GM19240 (cell line): ENCODE measurements around the gene USP24.
"Not testable (repeated sequence)": the region's sequence is repeated elsewhere in the genome, so short reads cannot be mapped to it uniquely, and the experiment has no call there.

Source experiments
- DNase-seq: peaks from one replicate; pipeline ENCODE4 v3.0.0; 2011; ENCODE audit warnings: low spot score; ENCODE audit not compliant: insufficient read length

The USP24 gene

DNA sequence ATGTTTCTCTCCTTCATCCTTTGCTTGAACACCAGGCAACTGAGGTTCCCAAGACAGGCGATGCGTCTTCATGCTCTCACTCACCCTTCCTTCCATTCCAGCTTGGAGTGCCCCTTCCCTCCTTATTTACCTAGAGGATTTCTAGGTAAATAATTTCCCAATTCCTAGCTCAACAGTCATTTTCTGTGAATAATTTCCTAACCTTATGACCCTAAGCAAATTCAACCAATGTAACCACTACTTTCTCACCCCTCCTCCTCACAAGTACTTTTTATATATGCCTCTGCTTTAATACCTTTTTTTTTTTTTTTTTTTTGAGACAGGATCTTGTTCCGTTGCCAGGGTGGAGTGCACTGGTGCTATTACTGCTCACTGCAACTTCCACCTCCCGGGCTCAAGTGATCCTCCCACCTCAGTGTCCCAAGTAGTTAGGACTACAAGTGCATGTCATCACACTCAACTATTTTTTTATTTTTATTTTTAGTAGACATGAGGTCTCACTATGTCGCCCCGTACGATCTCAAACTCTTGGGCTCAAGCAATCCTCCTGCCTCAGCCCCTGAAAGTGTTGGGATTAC lies 86.7 kb downstream of the USP24 start:
- no peak for DNase-seq

DNA sequence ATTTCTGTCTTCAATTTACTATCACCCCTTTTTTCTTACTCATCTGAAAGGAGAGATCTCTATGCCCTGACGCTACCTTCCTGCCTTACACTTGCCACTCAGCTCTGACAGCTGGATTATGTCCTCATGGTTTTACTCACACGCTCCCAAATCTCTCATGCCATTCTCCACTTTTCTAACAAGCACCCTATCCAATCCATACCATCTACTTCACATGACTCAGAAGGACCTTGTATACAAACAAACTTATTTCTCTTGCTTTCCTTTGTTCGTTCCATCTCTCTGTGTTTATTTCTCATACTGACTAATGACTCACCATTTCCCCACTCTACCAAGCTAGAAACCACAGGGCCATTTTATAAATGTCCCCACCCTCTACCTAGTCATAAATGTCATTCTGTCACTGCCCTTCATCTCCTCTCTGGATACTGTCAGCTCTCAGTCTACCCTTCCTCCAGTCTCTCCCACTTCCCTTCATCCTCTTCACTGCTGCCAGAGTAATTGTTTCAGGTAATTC lies 87.3 kb downstream of the USP24 start:
- no peak for DNase-seq

DNA sequence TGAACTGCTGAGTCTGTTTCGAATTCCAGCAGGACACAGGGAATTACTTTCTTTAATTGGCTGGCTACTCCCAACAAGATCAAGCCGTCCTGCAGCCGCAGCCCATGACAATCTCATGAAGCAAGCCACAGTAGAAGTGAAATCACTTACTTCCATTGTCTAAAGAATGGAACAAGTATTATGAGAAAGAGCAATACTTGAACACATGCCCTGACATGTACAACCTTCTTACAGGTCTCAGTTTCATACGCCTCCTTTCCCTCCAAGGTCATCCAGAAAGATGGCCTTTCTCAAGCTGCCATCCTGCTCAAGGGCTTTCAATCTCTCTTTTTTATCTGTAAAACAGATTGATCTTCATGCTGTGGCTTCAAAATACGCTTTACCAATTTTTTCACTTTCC lies 90.7 kb downstream of the USP24 start:
- no peak for DNase-seq

DNA sequence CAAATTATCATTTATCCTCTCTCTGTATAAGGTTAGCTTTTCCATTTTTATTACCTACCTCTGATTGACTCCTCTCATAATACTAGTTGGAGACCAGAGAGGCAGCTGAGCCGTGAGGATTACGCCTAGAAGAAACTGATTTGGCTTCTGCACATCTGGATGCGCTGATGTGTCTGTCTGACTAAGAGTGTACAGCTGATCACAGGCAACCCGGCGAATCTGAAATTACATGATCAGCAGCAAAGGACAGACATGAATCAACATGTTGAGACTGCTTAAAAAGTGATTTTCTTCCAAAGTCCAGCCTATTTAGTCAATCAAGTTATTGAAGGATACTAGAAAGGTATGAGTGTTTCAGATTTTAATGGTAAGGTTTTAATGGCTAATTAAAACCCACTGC lies 94.6 kb downstream of the USP24 start:
- no peak for DNase-seq

DNA sequence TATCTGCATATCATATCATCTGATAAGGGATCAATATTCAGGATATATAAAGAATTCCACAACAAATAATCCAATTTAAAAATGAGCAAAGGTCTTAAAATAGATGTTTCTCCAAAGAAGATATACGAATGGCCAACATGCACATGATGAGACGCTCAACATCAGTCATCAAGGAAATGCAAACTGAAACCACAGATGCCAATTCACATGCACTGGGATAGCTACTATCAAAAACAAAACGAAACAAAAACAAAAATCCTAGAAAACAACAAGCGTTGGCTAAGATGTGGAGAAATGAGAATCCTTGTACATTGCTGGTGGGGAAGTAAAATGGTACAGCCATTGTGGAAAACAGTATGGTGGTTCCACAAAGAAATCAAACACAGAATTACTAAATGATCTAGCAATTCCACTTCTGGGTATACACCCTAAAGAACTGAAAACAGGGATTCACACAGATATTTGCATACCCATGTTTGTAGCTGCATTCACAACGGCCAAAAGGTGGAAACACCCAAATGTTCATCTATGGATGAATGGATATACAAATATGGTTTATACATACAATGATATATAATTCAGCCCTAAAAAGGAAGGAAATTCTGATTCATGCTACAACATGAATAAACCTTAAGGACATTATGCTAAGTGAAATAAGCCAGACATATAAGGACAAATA lies 96.4 kb downstream of the USP24 start:
- DNase-seq, result no peak

DNA sequence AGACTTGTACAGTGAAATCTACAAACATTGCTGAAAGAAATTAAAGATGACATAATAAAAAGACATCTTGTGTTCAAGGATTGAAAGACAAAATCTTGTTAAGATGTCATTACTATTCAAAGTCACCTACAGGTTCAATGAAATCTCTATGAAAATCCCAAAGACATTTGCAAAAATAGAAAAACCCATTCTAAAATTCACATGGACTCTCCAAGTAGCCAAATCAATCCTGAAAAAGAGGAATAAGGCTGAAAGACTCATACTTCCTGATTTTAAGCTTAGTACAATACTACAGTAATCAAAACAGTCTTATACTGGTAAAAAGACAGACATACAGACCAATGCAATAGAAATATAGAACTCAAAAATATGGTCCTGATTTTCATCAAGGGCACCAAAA lies 97.2 kb downstream of the USP24 start:
- no peak for DNase-seq

DNA sequence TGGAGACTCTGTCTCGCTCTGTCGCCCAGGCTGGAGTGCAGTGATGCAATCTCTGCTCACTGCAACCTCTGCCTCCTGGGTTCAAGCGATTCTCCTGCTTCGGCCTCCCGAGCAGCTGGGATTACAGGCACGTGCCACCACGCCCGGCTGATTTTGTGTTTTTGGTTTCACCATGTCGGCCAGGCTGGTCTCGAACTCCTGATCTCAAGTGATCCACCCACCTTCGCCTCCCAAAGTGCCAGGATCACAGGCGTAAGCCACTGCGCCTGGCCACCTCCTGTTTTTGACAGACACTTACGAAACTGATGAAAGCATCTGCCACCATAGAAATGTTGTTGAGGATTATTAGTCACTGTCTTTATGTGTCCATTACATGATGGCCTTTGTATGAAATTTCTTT lies 106.2 kb downstream of the USP24 start:
- DNase-seq, result not testable (repeated sequence)

DNA sequence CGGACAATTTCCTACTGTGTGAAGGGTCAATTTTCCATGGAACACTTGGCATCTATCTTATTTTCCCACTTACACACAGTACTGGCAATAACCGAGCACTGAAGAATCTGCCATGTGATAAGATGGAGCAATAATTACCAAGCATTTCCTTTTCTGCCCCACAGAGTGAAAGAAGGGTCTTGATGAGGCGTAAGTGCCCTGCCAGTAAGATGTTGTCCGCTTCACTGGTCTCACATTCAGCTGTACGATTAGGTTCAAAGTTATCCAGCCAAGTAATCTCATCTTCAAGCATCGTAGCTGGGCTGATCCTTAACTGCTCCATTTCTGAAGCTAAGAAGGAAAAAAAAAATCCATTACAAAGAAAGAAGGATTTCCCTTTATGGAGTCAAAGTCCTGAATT lies 108.1 kb downstream of the USP24 start:
- no peak for DNase-seq

DNA sequence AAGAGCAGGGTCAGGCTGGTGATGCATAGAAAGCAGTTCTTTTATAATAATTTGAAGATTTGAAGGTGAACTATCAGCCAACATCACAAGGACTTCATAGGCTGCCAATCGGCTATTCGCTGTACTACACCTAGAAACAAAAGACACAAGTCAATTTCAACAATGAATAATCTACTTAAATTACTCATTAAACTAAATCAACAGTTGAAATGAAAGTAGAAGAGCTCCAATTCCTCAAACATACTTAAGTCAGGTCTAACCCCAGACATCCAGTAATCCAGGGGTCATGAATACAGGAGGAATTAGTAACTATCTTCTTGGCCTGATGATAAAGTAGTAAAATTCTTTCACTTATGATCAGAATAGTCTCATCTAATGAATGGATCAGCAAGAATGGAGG lies 111.3 kb downstream of the USP24 start:
- DNase-seq, result no peak

DNA sequence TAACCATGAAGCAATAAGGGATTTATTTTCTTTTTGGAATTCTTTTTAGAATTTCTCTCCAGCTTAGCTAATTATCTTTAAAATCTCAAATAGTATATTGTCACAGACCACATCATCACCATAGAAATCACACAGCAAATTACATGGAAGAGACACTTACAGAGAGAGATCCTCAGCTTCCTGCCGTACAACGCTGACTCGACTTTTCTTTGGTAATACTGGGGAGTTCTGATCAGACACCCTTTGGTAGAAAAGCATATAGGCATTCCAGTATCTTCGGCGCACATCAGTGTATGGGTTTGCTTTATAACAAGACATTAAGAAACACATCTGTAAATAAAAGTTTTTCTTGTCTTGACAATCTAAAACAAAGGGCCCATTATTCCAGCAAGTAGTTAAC lies 120.1 kb downstream of the USP24 start:
- no peak for DNase-seq

DNA sequence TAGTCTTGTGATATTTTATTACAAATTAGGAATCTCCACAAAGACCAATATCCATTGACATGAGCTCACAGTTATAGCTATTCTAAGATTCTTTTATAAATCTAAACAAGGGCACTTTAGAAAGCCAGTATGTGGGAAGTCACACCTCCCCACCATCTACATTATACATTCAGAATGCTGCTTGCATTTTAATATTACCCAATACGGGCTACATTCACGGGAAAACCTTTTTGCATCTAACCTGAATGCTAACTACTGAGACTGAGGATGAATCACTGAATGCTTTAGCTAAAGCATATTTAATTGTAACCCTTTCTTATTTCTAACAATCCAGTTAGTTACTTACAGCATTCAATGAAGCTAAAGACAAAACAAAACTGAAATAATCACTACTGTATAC lies 122.7 kb downstream of the USP24 start:
- DNase-seq, result no peak

DNA sequence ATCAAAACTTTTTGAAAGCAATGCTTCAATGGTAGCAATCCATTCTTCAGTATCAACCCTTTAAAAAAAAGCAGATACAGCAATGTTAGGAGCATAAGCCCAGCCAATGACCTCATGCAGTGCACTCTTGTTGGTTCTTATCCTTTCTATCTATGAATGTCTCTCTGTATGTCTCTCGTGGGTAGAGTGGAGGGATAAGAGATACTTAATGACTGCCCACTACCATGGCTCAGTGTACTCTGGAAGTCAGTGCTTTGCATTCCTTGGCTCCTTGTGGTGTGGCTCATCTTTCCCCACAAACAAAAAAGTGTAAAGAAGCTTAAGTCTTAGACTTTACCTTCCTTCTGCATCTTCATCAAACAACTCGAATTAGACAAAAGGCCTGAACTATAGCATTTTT lies 125.5 kb downstream of the USP24 start:
- no peak for DNase-seq

DNA sequence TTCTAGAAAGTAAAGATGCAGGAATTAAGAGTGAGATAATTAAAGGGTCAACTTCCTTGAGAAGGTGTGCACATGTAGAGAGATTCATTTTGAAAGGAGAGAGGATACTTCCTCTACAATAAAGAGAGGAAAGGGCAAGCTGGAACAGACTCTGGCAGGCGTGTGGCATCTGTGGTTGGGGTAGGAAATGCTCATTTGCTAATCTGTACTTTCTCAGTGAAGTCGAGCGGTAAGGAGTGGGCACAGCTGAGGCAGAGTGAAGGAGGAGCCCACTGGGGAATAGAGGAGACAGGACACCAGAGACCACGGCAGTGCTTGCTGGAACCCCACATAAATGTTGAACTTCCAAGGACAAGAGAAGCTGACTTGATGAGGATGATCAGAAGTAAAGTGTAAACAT lies 126.8 kb downstream of the USP24 start:
- DNase-seq, result no peak

DNA sequence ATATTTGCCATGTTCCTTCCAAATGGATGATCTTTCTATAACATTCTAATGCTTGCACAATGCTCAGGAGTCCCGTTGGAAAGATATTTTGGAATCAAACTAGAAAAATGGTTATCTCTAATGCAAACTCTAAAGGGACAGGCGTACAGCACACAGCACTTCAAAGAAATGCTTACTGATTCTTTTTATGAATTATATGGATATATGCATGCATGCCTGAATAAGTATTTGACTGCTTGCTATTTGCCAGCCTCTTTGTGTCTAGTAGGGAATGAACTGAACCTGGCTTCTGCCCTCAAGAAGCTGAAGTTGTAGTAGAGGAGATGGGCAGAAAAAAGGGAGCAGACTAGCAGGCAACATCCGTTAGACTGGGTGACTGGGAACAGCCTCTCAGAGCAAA lies 127.7 kb downstream of the USP24 start:
- DNase-seq, result no peak

DNA sequence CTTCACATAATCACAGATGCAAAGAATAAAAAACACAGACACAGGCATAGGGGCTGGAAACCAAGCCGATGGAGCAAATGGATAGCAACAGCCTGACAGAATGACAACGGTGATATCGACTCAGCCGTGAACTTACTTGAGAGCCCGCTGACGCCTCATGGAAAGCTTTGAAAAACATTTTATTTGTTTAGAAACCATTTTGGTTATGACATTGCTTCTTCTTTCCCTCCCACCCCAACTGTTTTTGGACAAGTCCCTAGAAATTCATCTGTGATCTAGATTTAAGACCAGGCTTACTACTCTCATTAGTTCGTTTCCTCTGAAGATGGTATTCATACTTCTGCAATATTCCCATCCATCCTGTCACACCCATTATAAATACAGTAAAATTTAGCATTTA lies 130.9 kb downstream of the USP24 start:
- no peak for DNase-seq

DNA sequence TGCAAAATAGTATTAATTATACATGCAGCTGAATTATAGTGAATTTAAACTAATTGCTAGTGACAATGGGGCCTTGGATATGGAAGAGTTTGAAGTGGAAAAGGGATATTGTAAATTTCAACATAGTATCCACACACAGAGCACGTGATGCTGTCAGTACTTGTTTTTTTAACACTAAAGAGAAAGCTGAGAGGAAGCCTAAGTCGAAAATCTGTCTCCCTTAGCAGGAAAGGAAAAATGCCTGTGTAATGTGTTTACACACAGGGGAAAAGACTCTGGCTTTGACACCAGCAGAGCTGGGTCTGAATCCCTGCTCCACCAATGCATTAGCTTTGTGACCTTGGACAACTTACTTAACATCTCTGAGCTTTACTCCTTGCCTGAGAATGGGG lies 133.3 kb downstream of the USP24 start:
- DNase-seq, result no peak

DNA sequence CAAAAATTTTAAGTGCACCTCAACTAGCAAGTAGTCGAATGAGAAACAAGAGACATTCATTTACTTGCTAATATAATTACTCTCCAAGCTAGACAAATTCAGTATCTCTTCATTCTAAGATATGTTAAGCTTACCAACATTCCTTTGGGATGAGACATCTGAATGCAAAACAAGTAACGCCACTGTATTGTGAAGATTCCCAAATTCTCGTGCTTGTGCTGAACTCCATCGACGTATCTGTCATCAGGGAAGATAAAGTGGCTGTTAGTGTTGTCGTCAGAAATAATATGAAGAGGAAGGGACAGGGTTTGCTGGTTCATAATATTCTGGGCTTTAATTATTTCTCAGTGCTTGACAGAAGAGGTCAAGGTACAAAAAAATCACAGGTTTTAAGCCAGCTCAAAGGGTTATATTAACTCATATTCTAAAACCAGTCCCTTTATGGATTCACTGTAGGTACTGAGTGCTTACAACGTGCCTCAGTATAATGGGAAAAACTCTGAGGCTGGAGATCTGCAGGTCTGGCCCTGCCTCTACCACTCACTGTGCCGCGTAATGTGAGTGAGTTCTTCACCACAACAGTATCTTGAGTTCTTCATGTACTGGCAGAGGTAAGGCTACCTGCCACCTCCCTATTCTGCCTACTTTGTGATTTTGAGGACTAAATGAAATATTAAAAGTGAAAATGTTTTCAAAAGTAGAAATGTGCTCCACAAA lies 133.8 kb downstream of the USP24 start:
- DNase-seq, result no peak

DNA sequence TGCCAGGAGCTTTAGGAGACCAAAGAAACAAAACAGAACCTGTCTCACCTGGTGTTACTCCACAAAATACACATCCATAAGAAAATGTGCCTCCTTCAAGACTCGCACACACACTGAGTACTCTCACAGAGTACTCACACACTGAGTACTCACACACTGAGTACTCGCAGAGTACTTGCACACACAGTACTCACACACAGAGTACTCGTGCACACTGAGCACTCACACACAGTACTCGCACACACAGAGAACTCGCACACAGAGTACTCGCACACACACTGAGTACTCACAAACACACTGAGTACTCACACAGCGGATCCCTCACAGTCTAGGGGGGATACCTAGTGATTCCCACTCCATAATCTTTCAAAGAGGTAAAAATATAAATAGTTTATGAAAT lies 135.5 kb downstream of the USP24 start:
- DNase-seq, result no peak

DNA sequence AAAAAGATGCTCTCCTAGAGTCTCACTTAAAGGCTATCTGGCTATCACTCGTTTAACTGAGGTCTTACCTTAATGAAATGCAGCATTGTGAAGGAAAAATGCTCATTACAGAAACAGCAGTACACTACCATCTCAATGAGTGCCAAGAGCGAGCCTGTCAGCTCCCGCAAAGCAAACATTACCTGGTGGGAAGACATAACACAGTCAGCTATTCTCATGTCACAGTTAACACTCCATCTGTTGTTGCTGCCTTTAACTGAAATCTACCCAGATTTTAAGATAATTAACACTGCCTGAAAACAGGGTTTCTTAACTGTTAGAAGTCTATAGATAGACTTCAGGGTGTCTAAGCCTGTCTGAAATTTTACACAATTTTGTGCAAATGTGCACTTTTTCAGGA lies 136.7 kb downstream of the USP24 start:
- no peak for DNase-seq

DNA sequence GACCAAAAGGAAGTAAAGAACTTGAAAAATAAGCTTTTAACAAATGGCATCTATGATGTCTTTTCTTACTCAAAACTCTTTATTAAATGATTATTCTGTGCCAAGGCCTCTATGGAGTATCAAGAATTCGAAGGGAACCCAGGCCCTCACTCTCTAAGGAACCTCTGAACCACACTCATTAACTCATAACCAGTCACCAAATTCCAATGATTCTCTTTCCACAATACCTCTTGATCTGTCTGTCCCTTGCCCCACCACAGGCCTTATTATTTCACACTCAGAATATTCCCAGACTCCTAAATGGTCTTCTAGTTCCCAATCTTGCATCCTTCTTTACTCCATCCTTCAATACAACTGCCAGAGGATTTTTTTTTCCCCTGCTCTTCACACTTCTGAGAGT lies 138.8 kb downstream of the USP24 start:
- no peak for DNase-seq

DNA sequence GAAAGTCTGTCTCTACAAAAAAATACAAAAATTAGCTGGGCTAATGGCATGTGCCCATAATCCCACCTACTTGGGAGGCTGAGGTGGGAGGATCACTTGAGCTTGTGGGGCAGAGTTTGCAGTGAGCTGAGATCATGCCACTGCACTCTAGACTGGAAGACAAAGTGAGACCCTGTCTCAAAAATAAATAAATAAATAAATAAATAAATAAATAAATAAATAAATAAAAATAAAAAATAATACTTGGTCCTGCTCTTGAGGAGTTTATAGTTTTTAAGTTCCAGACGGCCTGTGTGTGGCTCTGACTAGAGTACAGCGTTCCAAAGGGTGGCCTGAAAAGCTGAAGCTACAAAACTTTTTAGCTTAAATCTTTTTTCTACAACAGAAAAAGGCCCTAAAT lies 140.7 kb downstream of the USP24 start:
- DNase-seq, result no peak

DNA sequence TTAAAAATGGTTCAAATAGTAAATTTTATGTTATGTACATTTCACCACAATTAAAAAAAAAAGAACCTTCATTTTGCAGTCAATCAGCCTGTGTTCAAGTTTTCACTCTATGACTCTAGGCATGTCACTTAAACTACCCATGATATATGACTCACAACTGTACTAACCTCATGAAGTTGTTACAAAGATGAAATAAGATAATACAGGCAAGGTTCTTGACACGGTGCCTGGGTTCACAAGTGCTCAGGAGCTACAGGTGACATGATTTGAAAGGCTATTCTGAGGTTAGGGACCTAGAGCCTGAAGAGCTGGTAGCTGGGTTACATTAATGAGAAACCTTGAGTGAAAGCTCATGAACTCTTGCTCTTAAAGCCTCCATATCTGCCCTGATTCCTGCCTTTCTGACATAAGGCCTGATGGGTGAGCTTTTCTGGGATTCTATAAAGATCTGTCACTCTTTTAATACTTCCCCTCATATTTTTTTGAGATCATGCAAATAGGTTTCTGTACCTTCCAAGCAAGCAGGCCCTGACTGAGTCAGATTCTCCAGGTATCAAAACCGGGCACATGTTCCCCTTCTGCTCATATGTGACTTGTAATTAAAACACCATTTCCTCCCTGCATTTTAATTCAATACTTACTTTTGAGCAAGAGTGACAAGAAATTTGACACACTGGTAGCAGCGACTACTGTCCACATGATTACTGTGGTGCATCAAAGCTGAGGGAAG lies 141.8 kb downstream of the USP24 start:
- DNase-seq, result no peak
